Activated T-cell treated with anti-CD3 and anti-CD28 coated beads, Interleukin-2, amount 50 U/mL, for 4 hours (primary cell): Measurements from ENCODE around the gene SPTB. TPM values are rescaled to one million over a fixed set of nuclear protein-coding genes. Genes with fewer than 3 reads are reported as not detected.

ENCODE experiments used
- ATAC-seq, 2 donors: fragments of 200-7000 bp; cut with Tn5 transposase; one replicate each; pipeline ENCODE4 v1.10.0; 2021
- DNase-seq: peaks from one replicate; pipeline ENCODE4 v3.0.0-alpha.2; 2020
- H3K27me3 Mint-ChIP-seq: one replicate; pipeline ENCODE4 v1.8.0; 2021; ENCODE audit warnings: low read depth, mixed read lengths
- H3K36me3 Mint-ChIP-seq: one replicate; pipeline ENCODE4 v1.8.0; 2022; ENCODE audit warnings: mixed read lengths; ENCODE audit not compliant: insufficient read depth
- H3K4me1 Mint-ChIP-seq: one replicate; pipeline ENCODE4 v1.8.0; 2021; ENCODE audit warnings: low read depth, mixed read lengths
- H3K4me3 Mint-ChIP-seq: one replicate; pipeline ENCODE4 v1.8.0; 2021; ENCODE audit warnings: mild to moderate bottlenecking, moderate library complexity, mixed read lengths
- H3K9me3 Mint-ChIP-seq: one replicate; pipeline ENCODE4 v1.8.0; 2021; ENCODE audit warnings: mixed read lengths
- total RNA-seq, 3 donors: library from RNA; stranded (reverse); gene quantifications; one replicate each; pipeline ENCODE4 v1.2.1, GENCODE V29; 2021

Gene SPTB
- total RNA-seq, 3 donors from 2014 or later: 0.08 to 0.20 (median 0.08) TPM

- H3K27me3 Mint-ChIP-seq: peaks cover 7% of the 10 kb centered on the region
- H3K9me3 Mint-ChIP-seq: no peaks in the 10 kb centered on the region
- no peak for DNase-seq
- peaks cover 31% of the 10 kb centered on the region for H3K4me1 Mint-ChIP-seq
- H3K36me3 Mint-ChIP-seq: peaks cover 8% of the 10 kb centered on the region
- H3K4me3 Mint-ChIP-seq: no peak overlapping the region
- no peak for ATAC-seq
Observed at GRCh38 chr14:64912261-64912660, 32.6 kb upstream of the SPTB start.

GRCh38 chr14:64910847-64911495 is 31.3 kb upstream of the SPTB start:
- DNase-seq: no peak
- no peaks in the 10 kb centered on the region for H3K9me3 Mint-ChIP-seq
- peaks cover 20% of the 10 kb centered on the region for H3K4me1 Mint-ChIP-seq
- no peak for ATAC-seq
- H3K36me3 Mint-ChIP-seq: peaks cover 3% of the 10 kb centered on the region
- no peak overlapping the region for H3K4me3 Mint-ChIP-seq
- H3K27me3 Mint-ChIP-seq: peaks cover 8% of the 10 kb centered on the region

GRCh38 chr14:64906022-64906421 is 26.3 kb upstream of the SPTB start:
- peaks cover 15% of the 10 kb centered on the region for H3K27me3 Mint-ChIP-seq
- H3K4me1 Mint-ChIP-seq: no peaks in the 10 kb centered on the region
- no peaks in the 10 kb centered on the region for H3K36me3 Mint-ChIP-seq
- H3K4me3 Mint-ChIP-seq: no peak overlapping the region
- no peaks in the 10 kb centered on the region for H3K9me3 Mint-ChIP-seq
- no peak for ATAC-seq
- no peak for DNase-seq

- H3K27me3 Mint-ChIP-seq: peaks cover 11% of the 10 kb centered on the region
- H3K4me1 Mint-ChIP-seq: no peaks in the 10 kb centered on the region
- ATAC-seq (no peak), DNase-seq (no peak)
- H3K9me3 Mint-ChIP-seq: no peaks in the 10 kb centered on the region
- no peak overlapping the region for H3K4me3 Mint-ChIP-seq
- no peaks in the 10 kb centered on the region for H3K36me3 Mint-ChIP-seq
Observed at GRCh38 chr14:64899958-64900357, 20.3 kb upstream of the SPTB start.

GRCh38 chr14:64891839-64892375 is 12.2 kb upstream of the SPTB start:
- DNase-seq: peak; percentile 13
- H3K9me3 Mint-ChIP-seq: no peaks in the 10 kb centered on the region
- ATAC-seq: peak; percentile 80 to 88

GRCh38 chr14:64891173-64891838 is 11.6 kb upstream of the SPTB start:
- no peak for DNase-seq
- no peak overlapping the region for H3K4me3 Mint-ChIP-seq

More at GRCh38 chr14:64891839-64892375, 12.2 kb upstream of the SPTB start:
- H3K27me3 Mint-ChIP-seq: peaks cover 3% of the 10 kb centered on the region
- H3K36me3 Mint-ChIP-seq: no peaks in the 10 kb centered on the region
- no peaks in the 10 kb centered on the region for H3K4me1 Mint-ChIP-seq
- H3K4me3 Mint-ChIP-seq: no peak overlapping the region

GRCh38 chr14:64889352-64889751 is 9.6 kb upstream of the SPTB start:
- no peak for ATAC-seq

More at GRCh38 chr14:64891173-64891838, 11.6 kb upstream of the SPTB start:
- H3K4me1 Mint-ChIP-seq: no peaks in the 10 kb centered on the region
- H3K27me3 Mint-ChIP-seq: peaks cover 3% of the 10 kb centered on the region
- no peaks in the 10 kb centered on the region for H3K36me3 Mint-ChIP-seq
- H3K9me3 Mint-ChIP-seq: no peaks in the 10 kb centered on the region
- ATAC-seq: no peak

GRCh38 chr14:64885559-64885958 is 5.9 kb upstream of the SPTB start:
- DNase-seq (no peak), ATAC-seq (no peak)
- peaks cover under 1% of the 10 kb centered on the region for H3K4me1 Mint-ChIP-seq
- no peaks in the 10 kb centered on the region for H3K36me3 Mint-ChIP-seq
- H3K27me3 Mint-ChIP-seq: peaks cover 23% of the 10 kb centered on the region
- no peaks in the 10 kb centered on the region for H3K9me3 Mint-ChIP-seq
- no peak overlapping the region for H3K4me3 Mint-ChIP-seq

More at GRCh38 chr14:64889352-64889751, 9.6 kb upstream of the SPTB start:
- Mint-ChIP-seq H3K4me1 (no peaks in the 10 kb centered on the region), H3K4me3 (no peak overlapping the region), H3K27me3 (peaks cover 6% of the 10 kb centered on the region), H3K36me3 (no peaks in the 10 kb centered on the region), H3K9me3 (no peaks in the 10 kb centered on the region)
- no peak for DNase-seq

GRCh38 chr14:64880221-64881121 is 764 bp upstream of the SPTB start:
- peak; percentile 85 to 86 for ATAC-seq
- peaks cover 2% of the 10 kb centered on the region for H3K4me1 Mint-ChIP-seq

GRCh38 chr14:64878837-64879634 is 671 bp downstream of the SPTB start:
- no peaks in the 10 kb centered on the region for H3K9me3 Mint-ChIP-seq
- no peak for ATAC-seq
- peak; percentile 4 for DNase-seq
- peaks cover 41% of the 10 kb centered on the region for H3K27me3 Mint-ChIP-seq
- H3K36me3 Mint-ChIP-seq: no peaks in the 10 kb centered on the region
- peaks cover 2% of the 10 kb centered on the region for H3K4me1 Mint-ChIP-seq
- H3K4me3 Mint-ChIP-seq: peak overlapping the region; percentile 63

More at GRCh38 chr14:64880221-64881121, 764 bp upstream of the SPTB start:
- DNase-seq: peak; percentile 51
- H3K4me3 Mint-ChIP-seq: peak overlapping the region; percentile 83
- no peaks in the 10 kb centered on the region for H3K9me3 Mint-ChIP-seq
- no peaks in the 10 kb centered on the region for H3K36me3 Mint-ChIP-seq
- H3K27me3 Mint-ChIP-seq: peaks cover 46% of the 10 kb centered on the region

GRCh38 chr14:64877846-64878245 is 1.9 kb downstream of the SPTB start:
- H3K36me3 Mint-ChIP-seq: no peaks in the 10 kb centered on the region
- H3K27me3 Mint-ChIP-seq: peaks cover 39% of the 10 kb centered on the region
- H3K9me3 Mint-ChIP-seq: no peaks in the 10 kb centered on the region
- peaks cover 2% of the 10 kb centered on the region for H3K4me1 Mint-ChIP-seq
- ATAC-seq (no peak), DNase-seq (no peak)
- no peak overlapping the region for H3K4me3 Mint-ChIP-seq

GRCh38 chr14:64875350-64875749 is 4.4 kb downstream of the SPTB start:
- Mint-ChIP-seq H3K27me3 (peaks cover 27% of the 10 kb centered on the region), H3K4me1 (no peaks in the 10 kb centered on the region), H3K36me3 (no peaks in the 10 kb centered on the region), H3K4me3 (no peak overlapping the region), H3K9me3 (no peaks in the 10 kb centered on the region)
- ATAC-seq: no peak
- no peak for DNase-seq

GRCh38 chr14:64873506-64874219 is 6.0 kb downstream of the SPTB start:
- Mint-ChIP-seq H3K9me3 (no peaks in the 10 kb centered on the region), H3K4me1 (no peaks in the 10 kb centered on the region), H3K27me3 (peaks cover 22% of the 10 kb centered on the region), H3K4me3 (no peak overlapping the region), H3K36me3 (no peaks in the 10 kb centered on the region)
- ATAC-seq: no peak
- no peak for DNase-seq
